ENCODE results near the gene AMBP. TPM values are rescaled to one million over a fixed set of nuclear protein-coding genes. Genes with fewer than 3 reads are reported as not detected.

AMBP gene
- total and polyA plus RNA-seq, 2 of the 13 experiments (the other 11 are each of a cell fraction or from before 2014, with no cell fraction given), result 1,510 to 2,580 TPM

- TF ChIP-seq, protein P1, sequence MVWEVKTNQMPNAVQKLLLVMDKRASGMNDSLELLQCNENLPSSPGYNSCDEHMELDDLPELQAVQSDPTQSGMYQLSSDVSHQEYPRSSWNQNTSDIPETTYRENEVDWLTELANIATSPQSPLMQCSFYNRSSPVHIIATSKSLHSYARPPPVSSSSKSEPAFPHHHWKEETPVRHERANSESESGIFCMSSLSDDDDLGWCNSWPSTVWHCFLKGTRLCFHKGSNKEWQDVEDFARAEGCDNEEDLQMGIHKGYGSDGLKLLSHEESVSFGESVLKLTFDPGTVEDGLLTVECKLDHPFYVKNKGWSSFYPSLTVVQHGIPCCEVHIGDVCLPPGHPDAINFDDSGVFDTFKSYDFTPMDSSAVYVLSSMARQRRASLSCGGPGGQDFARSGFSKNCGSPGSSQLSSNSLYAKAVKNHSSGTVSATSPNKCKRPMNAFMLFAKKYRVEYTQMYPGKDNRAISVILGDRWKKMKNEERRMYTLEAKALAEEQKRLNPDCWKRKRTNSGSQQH (CRISPR knock-in tag; IDR thresholded peaks at IDR 0.05; ENCODE audit: low read depth), result no peak
- TF ChIP-seq HDAC2 (CRISPR knock-in tag; IDR thresholded peaks at IDR 0.05) (no peak), SYNCRIP (IDR thresholded peaks at IDR 0.05; ENCODE audit: insufficient read depth, low read depth, low read length) (no peak), SSRP1 (CRISPR knock-in tag; IDR thresholded peaks at IDR 0.05) (no peak), LBX2 (CRISPR knock-in tag; IDR thresholded peaks at IDR 0.05; ENCODE audit: borderline replicate concordance) (no peak)
- TF ChIP-seq, protein P2, sequence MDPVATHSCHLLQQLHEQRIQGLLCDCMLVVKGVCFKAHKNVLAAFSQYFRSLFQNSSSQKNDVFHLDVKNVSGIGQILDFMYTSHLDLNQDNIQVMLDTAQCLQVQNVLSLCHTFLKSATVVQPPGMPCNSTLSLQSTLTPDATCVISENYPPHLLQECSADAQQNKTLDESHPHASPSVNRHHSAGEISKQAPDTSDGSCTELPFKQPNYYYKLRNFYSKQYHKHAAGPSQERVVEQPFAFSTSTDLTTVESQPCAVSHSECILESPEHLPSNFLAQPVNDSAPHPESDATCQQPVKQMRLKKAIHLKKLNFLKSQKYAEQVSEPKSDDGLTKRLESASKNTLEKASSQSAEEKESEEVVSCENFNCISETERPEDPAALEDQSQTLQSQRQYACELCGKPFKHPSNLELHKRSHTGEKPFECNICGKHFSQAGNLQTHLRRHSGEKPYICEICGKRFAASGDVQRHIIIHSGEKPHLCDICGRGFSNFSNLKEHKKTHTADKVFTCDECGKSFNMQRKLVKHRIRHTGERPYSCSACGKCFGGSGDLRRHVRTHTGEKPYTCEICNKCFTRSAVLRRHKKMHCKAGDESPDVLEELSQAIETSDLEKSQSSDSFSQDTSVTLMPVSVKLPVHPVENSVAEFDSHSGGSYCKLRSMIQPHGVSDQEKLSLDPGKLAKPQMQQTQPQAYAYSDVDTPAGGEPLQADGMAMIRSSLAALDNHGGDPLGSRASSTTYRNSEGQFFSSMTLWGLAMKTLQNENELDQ (CRISPR knock-in tag; IDR thresholded peaks at IDR 0.05; ENCODE audit: borderline replicate concordance), result no peak
Measured at GRCh38 chr9:114105236-114105635, 27.1 kb upstream of the AMBP start (continued).

GRCh38 chr9:114102484-114102883 lies 24.4 kb upstream of the AMBP start:
- no peaks in the 10 kb centered on the region for H3K36me3 ChIP-seq (replicated peaks in 1 of 2; ENCODE audit: control insufficient read depth in 1 of 2, insufficient read depth in 2 of 2, low read length in 2 of 2)
- no peak overlapping the region for H3K4me3 ChIP-seq (replicated peaks in 1 of 3; ENCODE audit: insufficient read depth in 1 of 3, low read depth in 2 of 3, low read length in 3 of 3)
- no peaks in the 10 kb centered on the region for H3K79me2 ChIP-seq (ENCODE audit: insufficient read depth, low read length)
- DNase-seq (ENCODE audit: low spot score) (no peak), FAIRE-seq (no peak), ATAC-seq (no peak)
- no peak overlapping the region for H3K27ac ChIP-seq (ENCODE audit: extremely low read length, insufficient read depth, low read length)
- intact Hi-C loops (cut with micrococcal nuclease; ENCODE audit: unreplicated experiment), result no loop called here
- peaks cover 13% of the 10 kb centered on the region for H3K9me3 ChIP-seq (ENCODE audit: low read length)
- TF ChIP-seq SNAPC2 (CRISPR knock-in tag; IDR thresholded peaks at IDR 0.05), result no peak
- TF ChIP-seq ZNF317 (CRISPR knock-in tag; IDR thresholded peaks at IDR 0.05), result peak; percentile 100
- no peak overlapping the region for H2AFZ ChIP-seq (ENCODE audit: low read length)
- ChIA-PET POLR2A (no interaction called here), CTCF (ENCODE audit: low intra/inter-chr PET ratio, low total read pairs) (no interaction called here)
- no TSS peak for BruUV-seq (replicated peaks)
- no peak overlapping the region for H3K9ac ChIP-seq (ENCODE audit: insufficient read depth, low read depth, low read length)
- no peaks in the 10 kb centered on the region for H4K20me1 ChIP-seq (ENCODE audit: insufficient read depth, low read length)
- H3K4me2 ChIP-seq (ENCODE audit: low read depth, low read length), result no peak overlapping the region
- peaks cover 41% of the 10 kb centered on the region for H3K4me1 ChIP-seq (ENCODE audit: insufficient read depth, low read length)
- in situ Hi-C loops (cut with HindIII; ENCODE audit: extremely low pct_ligation_motif_present, low pct_unique_long_range_greater_than_20kb), result no loop called here
- no peaks in the 10 kb centered on the region for H3K27me3 ChIP-seq (ENCODE audit: control insufficient read depth in 1 of 2, insufficient read depth in 2 of 2, low read length in 2 of 2)
